Keratinocyte (primary cell): ENCODE results near the gene DDX49. TPM values are rescaled to one million over a fixed set of nuclear protein-coding genes. Genes with fewer than 3 reads are reported as not detected.

Experiments
- DNase-seq: peaks from one replicate; pipeline ENCODE4 v3.0.0-alpha.2; 2011; ENCODE audit warnings: low read depth, missing footprints, low spot score
- FAIRE-seq: peaks from 2 replicates; lab custom pipeline; 2011; peaks lifted over from hg19 to GRCh38; lab: Jason Lieb, UNC
- H2AFZ ChIP-seq: 2 replicates; pipeline ENCODE4 v1.6.0; 2012; ENCODE audit warnings: low read length, control low read depth, inconsistent platforms; ENCODE audit not compliant: control insufficient read depth
- H3K27ac ChIP-seq: 2 replicates; pipeline ENCODE4 v1.5.1; 2011; ENCODE audit warnings: low read length; ENCODE audit not compliant: control insufficient read depth, insufficient read depth
- H3K27me3 ChIP-seq: 3 replicates; pipeline ENCODE4 v1.6.0; 2011; ENCODE audit warnings: low read length; ENCODE audit not compliant: control insufficient read depth, insufficient read depth; ENCODE audit errors: extremely low read depth
- H3K36me3 ChIP-seq, 2 experiments: 2 replicates in 1 of 2; 3 replicates in 1 of 2; pipeline ENCODE4 v1.5.1; 2011; ENCODE audit warnings: low read length in 2 of 2, mild to moderate bottlenecking in 1 of 2; ENCODE audit not compliant: control insufficient read depth in 2 of 2, insufficient read depth in 2 of 2; ENCODE audit errors: extremely low read depth in 1 of 2
- H3K4me1 ChIP-seq: 3 replicates; pipeline ENCODE4 v1.5.1; 2011; ENCODE audit warnings: low read length; ENCODE audit not compliant: control insufficient read depth, insufficient read depth; ENCODE audit errors: extremely low read depth
- H3K4me2 ChIP-seq: 3 replicates; pipeline ENCODE4 v1.6.0; 2011; ENCODE audit warnings: low read depth, low read length; ENCODE audit not compliant: control insufficient read depth, insufficient read depth; ENCODE audit errors: extremely low read depth
- H3K4me3 ChIP-seq, 3 experiments: fragments of 200-600 bp in 1 of 3; sonication (generic) in 1 of 3; 2 replicates in 2 of 3; 3 replicates in 1 of 3; pipeline ENCODE4 v1.5.1; 2011 to 2016; ENCODE audit warnings: low read length in 3 of 3, mild to moderate bottlenecking in 3 of 3, control low read depth in 2 of 3, inconsistent platforms in 1 of 3, low read depth in 1 of 3, mixed read lengths in 1 of 3, mixed run types in 1 of 3, moderate library complexity in 1 of 3; ENCODE audit not compliant: control insufficient read depth in 2 of 3, insufficient read depth in 2 of 3; ENCODE audit errors: extremely low read depth in 1 of 3
- H3K79me2 ChIP-seq: 2 replicates; pipeline ENCODE4 v1.6.0; 2012; ENCODE audit warnings: low read length; ENCODE audit not compliant: control insufficient read depth, insufficient read depth
- H3K9ac ChIP-seq: 3 replicates; pipeline ENCODE4 v1.6.0; 2011; ENCODE audit warnings: low read length; ENCODE audit not compliant: control insufficient read depth, insufficient read depth; ENCODE audit errors: extremely low read depth
- H3K9me1 ChIP-seq: 3 replicates; pipeline ENCODE4 v1.6.0; 2011; ENCODE audit warnings: low read length; ENCODE audit not compliant: control insufficient read depth, insufficient read depth; ENCODE audit errors: extremely low read depth
- H3K9me3 ChIP-seq: 2 replicates; pipeline ENCODE4 v1.5.1; 2012; ENCODE audit warnings: low read depth, low read length; ENCODE audit not compliant: control insufficient read depth
- H4K20me1 ChIP-seq: 3 replicates; pipeline ENCODE4 v1.6.0; 2011; ENCODE audit warnings: low read length; ENCODE audit not compliant: control insufficient read depth, insufficient read depth; ENCODE audit errors: extremely low read depth
- EZH2 ChIP-seq: IDR thresholded peaks from one replicate; pipeline ENCODE4 v1.6.1; 2012; ENCODE audit warnings: inconsistent platforms, mild to moderate bottlenecking, low read length, moderate library complexity
- dilution Hi-C: fragments of 300-500 bp; cut with MboI; formaldehyde crosslinking; loops from one replicate; pipeline ENCODE4 v1.7.0; 2020; ENCODE audit warnings: low sequenced_read_pairs; ENCODE audit not compliant: extremely low pct_ligation_motif_present
- polyA plus RNA-seq, 5 experiments: library from polyadenylated mRNA; depleted of rRNA in 3 of 5; stranded (reverse) in 3 of 5; stranded (forward) in 1 of 5; unstranded in 1 of 5; fragments of >200 nt; gene quantifications; 1 replicate in 1 of 5; 2 replicates in 3 of 5; 3 replicates in 1 of 5; pipeline versions ENCODE4 v1.2.1 to v1.2.3, GENCODE V29; 2011 to 2012; ENCODE audit warnings: missing spikeins in 2 of 5, low read depth in 1 of 5, low replicate concordance in 1 of 5
- TF ChIP-seq, protein P1 (sequence below), 3 experiments: IDR thresholded peaks in 1 of 3; conservative IDR thresholded peaks in 1 of 3; optimal IDR thresholded peaks in 1 of 3; 2 replicates in 2 of 3; 3 replicates in 1 of 3; pipeline versions ENCODE3 to v1.5.1; 2011; ENCODE audit warnings: low read length in 3 of 3, mild to moderate bottlenecking in 3 of 3, moderate library complexity in 2 of 3, control low read depth in 1 of 3, inconsistent platforms in 1 of 3; ENCODE audit not compliant: insufficient read depth in 2 of 3; ENCODE audit errors: extremely low read depth in 1 of 3

Gene DDX49
- polyA plus RNA-seq, 1 donor (not counting 4 experiments of a cell fraction or from before 2014, with no cell fraction given) = 39.2 TPM

DNA sequence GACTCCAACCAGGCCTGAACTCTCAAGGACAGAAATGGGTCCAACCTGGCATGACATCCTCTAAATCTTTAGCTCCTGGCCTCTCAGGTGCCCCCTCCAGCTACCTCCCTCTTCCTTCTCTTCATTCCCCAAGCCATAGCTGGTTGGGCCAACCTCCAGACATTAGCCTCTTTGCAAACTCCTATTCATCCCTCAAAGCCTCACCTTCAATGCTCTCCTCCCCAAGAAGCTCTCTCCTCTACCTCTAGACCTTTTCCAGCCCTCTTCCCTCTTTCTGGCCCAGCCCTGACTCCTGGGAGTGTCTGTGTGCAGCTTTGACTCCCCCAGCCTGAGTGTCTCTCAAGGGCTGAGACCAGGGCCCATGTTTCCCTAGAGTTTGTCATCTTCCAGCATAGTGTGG lies 26.8 kb downstream of the DDX49 start:
- Histone ChIP-seq H2AFZ (no peak overlapping the region), H3K4me1 (peaks cover 14% of the 10 kb centered on the region), H3K27ac (no peak overlapping the region), H3K4me2 (no peak overlapping the region), H3K4me3 (no peak overlapping the region), H3K36me3 (peaks cover 4 to 9% of the 10 kb centered on the region in 2 experiments), H4K20me1 (no peaks in the 10 kb centered on the region), H3K27me3 (no peaks in the 10 kb centered on the region), H3K9me1 (no peaks in the 10 kb centered on the region), H3K79me2 (peaks cover 15% of the 10 kb centered on the region), H3K9me3 (no peaks in the 10 kb centered on the region), H3K9ac (no peak overlapping the region)
- FAIRE-seq (no peak), DNase-seq (no peak)
- dilution Hi-C loops = no loop called here
- TF ChIP-seq EZH2 = no peak
- TF ChIP-seq, protein P1, sequence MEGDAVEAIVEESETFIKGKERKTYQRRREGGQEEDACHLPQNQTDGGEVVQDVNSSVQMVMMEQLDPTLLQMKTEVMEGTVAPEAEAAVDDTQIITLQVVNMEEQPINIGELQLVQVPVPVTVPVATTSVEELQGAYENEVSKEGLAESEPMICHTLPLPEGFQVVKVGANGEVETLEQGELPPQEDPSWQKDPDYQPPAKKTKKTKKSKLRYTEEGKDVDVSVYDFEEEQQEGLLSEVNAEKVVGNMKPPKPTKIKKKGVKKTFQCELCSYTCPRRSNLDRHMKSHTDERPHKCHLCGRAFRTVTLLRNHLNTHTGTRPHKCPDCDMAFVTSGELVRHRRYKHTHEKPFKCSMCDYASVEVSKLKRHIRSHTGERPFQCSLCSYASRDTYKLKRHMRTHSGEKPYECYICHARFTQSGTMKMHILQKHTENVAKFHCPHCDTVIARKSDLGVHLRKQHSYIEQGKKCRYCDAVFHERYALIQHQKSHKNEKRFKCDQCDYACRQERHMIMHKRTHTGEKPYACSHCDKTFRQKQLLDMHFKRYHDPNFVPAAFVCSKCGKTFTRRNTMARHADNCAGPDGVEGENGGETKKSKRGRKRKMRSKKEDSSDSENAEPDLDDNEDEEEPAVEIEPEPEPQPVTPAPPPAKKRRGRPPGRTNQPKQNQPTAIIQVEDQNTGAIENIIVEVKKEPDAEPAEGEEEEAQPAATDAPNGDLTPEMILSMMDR (optimal IDR thresholded peaks at IDR 0.05 in 1 of 3, IDR thresholded peaks at IDR 0.05 in 1 of 3, conservative IDR thresholded peaks at IDR 0.05 in 1 of 3; ENCODE audit: extremely low read depth in 1 of 3, insufficient read depth in 2 of 3, low read length in 3 of 3) = no peak

DNA sequence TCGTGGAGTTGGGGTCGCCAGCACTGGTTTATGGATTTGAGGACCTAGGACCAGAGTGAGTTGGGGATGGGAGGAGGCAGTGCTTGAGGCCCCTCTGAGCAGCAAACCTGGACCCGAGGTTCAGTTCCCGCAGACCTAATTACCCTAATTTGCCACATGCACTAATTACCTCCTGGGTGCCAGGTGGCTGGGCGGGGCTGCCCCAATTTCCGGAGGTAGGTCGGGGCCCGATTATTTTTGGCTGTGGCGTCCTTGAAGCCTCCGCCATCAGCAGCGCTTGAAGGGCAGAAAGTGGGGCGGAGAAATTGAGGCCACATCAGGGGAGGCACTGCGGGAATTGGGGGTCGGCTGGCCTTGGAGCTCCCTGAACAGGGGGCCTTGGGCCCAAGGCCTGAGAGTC lies 27.4 kb downstream of the DDX49 start:
- Histone ChIP-seq H3K27me3 (no peaks in the 10 kb centered on the region), H3K9me1 (no peaks in the 10 kb centered on the region), H4K20me1 (no peaks in the 10 kb centered on the region), H3K79me2 (peaks cover 9% of the 10 kb centered on the region), H3K36me3 (peaks cover 4% of the 10 kb centered on the region in 2 experiments), H3K4me2 (no peak overlapping the region), H3K4me1 (peaks cover 14% of the 10 kb centered on the region), H3K9me3 (no peaks in the 10 kb centered on the region), H2AFZ (no peak overlapping the region), H3K27ac (no peak overlapping the region), H3K4me3 (no peak overlapping the region), H3K9ac (no peak overlapping the region)
- dilution Hi-C loops = no loop called here
- TF ChIP-seq, protein P1 (optimal IDR thresholded peaks at IDR 0.05 in 1 of 3, IDR thresholded peaks at IDR 0.05 in 1 of 3, conservative IDR thresholded peaks at IDR 0.05 in 1 of 3; ENCODE audit: extremely low read depth in 1 of 3, insufficient read depth in 2 of 3, low read length in 3 of 3) = no peak
- no peak for TF ChIP-seq EZH2
- DNase-seq (no peak), FAIRE-seq (no peak)
